Astrocyte of the cerebellum (primary cell): Measurements from ENCODE around the gene SMC1A.
"Not testable (repeated sequence)": the region's sequence is repeated elsewhere in the genome, so short reads cannot be mapped to it uniquely, and the experiment has no call there.

Experiments used
- DNase-seq: peaks from one replicate; pipeline ENCODE4 v3.0.0-alpha.2; 2011; ENCODE audit warnings: low read depth
- H3K4me3 ChIP-seq: 2 replicates; pipeline ENCODE4 v1.5.1; 2011; ENCODE audit warnings: mild to moderate bottlenecking, low read depth, low read length, moderate library complexity
- in situ Hi-C: cut with HindIII; loops from 2 replicates; pipeline ENCODE4 v1.10.0; 2017; ENCODE audit warnings: low sequenced_read_pairs
- TF ChIP-seq, protein P1 (sequence below): IDR thresholded peaks from 2 replicates; pipeline ENCODE4 v1.5.1; 2012; ENCODE audit warnings: low read length, low read depth, moderate library complexity, mild to moderate bottlenecking; ENCODE audit errors: missing control alignments

SMC1A gene

DNA sequence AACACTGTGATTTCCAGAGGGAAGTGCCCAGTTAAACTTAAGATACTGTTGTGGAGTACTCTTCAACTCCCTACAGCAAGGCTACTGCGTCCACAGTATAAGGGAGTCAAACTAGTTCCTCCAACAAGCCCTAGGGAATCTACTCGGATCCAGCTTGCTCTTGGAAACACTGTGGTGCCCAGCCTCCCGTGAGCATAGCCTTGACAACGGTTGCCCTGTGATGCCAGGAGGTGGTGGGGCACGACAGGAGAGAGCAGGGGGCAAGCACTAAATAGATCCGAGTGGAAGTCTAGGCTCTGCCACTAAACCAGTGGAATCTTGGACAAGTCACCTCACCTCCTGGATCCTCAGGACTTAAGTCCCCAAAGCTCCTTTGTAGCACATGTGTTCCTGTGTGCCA lies 45.6 kb downstream of the SMC1A start:
- DNase-seq: no peak
- no peak overlapping the region for H3K4me3 ChIP-seq
- TF ChIP-seq, protein P1, sequence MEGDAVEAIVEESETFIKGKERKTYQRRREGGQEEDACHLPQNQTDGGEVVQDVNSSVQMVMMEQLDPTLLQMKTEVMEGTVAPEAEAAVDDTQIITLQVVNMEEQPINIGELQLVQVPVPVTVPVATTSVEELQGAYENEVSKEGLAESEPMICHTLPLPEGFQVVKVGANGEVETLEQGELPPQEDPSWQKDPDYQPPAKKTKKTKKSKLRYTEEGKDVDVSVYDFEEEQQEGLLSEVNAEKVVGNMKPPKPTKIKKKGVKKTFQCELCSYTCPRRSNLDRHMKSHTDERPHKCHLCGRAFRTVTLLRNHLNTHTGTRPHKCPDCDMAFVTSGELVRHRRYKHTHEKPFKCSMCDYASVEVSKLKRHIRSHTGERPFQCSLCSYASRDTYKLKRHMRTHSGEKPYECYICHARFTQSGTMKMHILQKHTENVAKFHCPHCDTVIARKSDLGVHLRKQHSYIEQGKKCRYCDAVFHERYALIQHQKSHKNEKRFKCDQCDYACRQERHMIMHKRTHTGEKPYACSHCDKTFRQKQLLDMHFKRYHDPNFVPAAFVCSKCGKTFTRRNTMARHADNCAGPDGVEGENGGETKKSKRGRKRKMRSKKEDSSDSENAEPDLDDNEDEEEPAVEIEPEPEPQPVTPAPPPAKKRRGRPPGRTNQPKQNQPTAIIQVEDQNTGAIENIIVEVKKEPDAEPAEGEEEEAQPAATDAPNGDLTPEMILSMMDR: no peak
- in situ Hi-C loops: no loop called here

DNA sequence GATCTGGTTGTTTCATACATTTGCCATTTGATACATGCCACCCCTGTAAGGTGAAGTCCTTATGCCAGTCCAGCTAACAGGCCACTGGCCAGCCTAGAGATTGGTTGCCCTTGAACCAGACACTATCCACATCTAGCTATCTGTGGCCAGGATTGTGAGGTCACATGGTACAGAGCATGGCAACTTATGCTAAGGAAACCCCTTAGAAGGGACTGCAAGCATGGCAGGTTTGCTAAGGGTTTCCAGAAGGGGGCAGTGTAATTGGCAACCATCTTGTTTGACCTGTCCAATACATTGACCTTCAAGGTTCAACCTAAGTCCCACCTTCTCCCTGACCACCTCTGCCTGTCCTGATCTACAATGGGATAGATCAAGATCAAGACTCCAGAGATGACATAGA lies 47.5 kb downstream of the SMC1A start:
- no peak for DNase-seq

GRCh38 chrX:53374222-53374820 lies 48.1 kb downstream of the SMC1A start:
- in situ Hi-C loops: no loop called here
- TF ChIP-seq, protein P1: no peak
- DNase-seq: no peak
- H3K4me3 ChIP-seq: no peak overlapping the region

More for the DNA sequence above, 47.5 kb downstream of the SMC1A start:
- H3K4me3 ChIP-seq: no peak overlapping the region
- in situ Hi-C loops: no loop called here
- TF ChIP-seq, protein P1: no peak

DNA sequence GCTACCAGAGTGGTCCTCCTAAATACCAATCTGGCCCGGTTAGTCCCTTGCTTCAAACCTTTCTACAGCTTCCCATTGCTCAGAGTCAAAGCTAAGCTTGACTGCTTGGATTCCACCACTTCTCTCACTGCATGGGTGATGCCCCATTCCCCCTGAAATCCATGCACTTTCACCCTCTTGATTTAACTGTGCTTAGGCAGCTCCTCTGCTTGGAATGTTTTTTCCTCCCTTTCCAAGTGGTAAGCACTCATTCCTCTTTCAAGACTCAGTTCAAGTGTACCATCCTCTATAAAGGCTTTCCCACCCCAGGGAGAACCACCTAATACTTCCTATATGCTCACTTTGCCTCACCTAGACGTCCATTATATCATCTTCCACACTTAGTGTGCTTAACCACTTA lies 49.1 kb downstream of the SMC1A start:
- in situ Hi-C loops: no loop called here
- TF ChIP-seq, protein P1: no peak

GRCh38 chrX:53366454-53366853 lies 56.0 kb downstream of the SMC1A start:
- H3K4me3 ChIP-seq, DNase-seq, in situ Hi-C loops: not testable (repeated sequence)

More for the DNA sequence above, 49.1 kb downstream of the SMC1A start:
- H3K4me3 ChIP-seq: no peak overlapping the region
- no peak for DNase-seq

DNA sequence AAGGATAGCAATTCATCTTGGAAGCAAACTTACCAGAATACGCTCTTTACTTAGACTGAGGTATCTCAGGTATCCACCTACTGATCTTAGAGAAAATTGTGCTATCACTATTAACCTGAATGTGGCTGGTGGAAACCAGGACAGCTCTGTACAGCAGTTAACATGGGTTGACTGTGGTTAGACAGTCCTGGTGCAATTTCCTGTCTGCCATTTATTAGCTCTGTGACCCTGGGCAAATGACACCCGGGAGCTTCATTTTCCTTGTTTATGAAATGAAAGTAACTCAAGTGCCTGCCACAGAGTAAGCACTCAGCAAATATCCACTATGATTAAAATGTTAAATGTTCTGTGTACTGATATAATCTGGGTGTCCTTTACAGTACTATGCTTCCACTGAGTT lies 60.0 kb downstream of the SMC1A start:
- TF ChIP-seq, protein P1: no peak
- no peak for DNase-seq
- in situ Hi-C loops: no loop called here
- no peak overlapping the region for H3K4me3 ChIP-seq

DNA sequence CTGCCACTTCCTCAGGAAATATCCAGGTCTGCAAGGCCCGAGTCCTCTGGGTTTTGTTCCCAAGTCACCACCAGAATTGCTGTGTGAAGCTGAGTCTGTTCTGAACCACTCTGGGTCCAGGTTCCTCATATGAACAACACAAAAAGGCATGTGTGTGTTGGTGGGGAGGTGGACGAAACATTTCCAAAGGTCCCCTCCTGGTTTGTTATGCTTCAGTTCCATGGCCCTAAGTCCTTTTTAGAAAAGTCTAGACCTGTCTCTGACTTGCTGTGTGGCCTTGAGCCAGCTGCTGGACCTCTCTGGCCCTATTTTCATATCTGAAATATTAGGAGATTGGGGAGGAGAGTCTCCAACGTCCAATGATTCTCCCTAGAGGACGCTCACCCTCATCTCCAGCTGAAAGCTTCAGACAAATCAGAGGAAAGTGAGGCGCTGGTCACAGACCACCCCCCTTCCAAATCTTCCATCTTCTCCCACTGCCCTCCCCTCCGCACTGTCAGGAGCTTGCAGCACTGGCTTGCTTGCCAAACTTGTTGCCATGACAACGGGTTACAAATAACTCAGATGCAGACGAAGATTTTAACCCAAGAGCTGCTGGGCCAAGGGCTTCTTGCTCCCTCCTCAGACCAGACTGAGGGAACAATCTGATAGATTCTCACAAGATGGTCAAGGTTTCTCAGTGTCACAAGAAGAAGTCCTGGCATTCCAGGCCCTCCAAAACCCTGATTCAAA lies 64.5 kb downstream of the SMC1A start:
- TF ChIP-seq, protein P1: no peak
- DNase-seq: peak; percentile 9
- in situ Hi-C loops: no loop called here

More for the DNA sequence above, 64.5 kb downstream of the SMC1A start:
- no peak overlapping the region for H3K4me3 ChIP-seq
